GM12878 (cell line): ENCODE results near the gene SKA3.

ENCODE experiments used
- CBX3 ChIP-seq: fragments of 200-600 bp; sonication (generic); IDR thresholded peaks from 2 replicates; pipeline ENCODE4 v1.6.1; 2016; ENCODE audit warnings: low read depth, borderline replicate concordance
- CHD4 ChIP-seq: fragments of 200-600 bp; sonication (generic); IDR thresholded peaks from 2 replicates; pipeline ENCODE4 v1.6.1; 2016; ENCODE audit warnings: mild to moderate bottlenecking
- CREM ChIP-seq: IDR thresholded peaks from 2 replicates; pipeline ENCODE4 v1.6.1; 2014; ENCODE audit warnings: antibody characterized with exemption, low read depth
- MTA3 ChIP-seq: IDR thresholded peaks from 2 replicates; pipeline ENCODE4 v1.6.1; 2012; ENCODE audit warnings: low read length, inconsistent platforms, borderline replicate concordance
- NR2F1 ChIP-seq: fragments of 450-650 bp; conservative IDR thresholded peaks from 2 replicates; pipeline ENCODE4 v1.6.1; 2017; ENCODE audit warnings: mild to moderate bottlenecking
- RFX5 ChIP-seq: IDR thresholded peaks from 2 replicates; pipeline ENCODE4 v1.6.1; 2011; ENCODE audit warnings: low read depth, low read length, improper control_type of control experiment
- SMC3 ChIP-seq: IDR thresholded peaks from 2 replicates; pipeline ENCODE4 v1.6.1; 2011; ENCODE audit warnings: low read length, improper control_type of control experiment, borderline replicate concordance
- TF ChIP-seq, protein P1 (sequence below), 3 experiments: IDR thresholded peaks in 2 of 3; conservative IDR thresholded peaks in 1 of 3; 2 replicates each; pipeline ENCODE4 v1.5.1; 2011; ENCODE audit warnings: low read depth in 3 of 3, low read length in 3 of 3, mild to moderate bottlenecking in 3 of 3, control low read depth in 2 of 3, moderate library complexity in 2 of 3, inconsistent platforms in 1 of 3, mixed read lengths in 1 of 3; ENCODE audit not compliant: control insufficient read depth in 2 of 3, insufficient read depth in 1 of 3; ENCODE audit errors: extremely low read depth in 1 of 3
- TF ChIP-seq, protein P2 (sequence below): fragments of 450-650 bp; IDR thresholded peaks from 2 replicates; pipeline ENCODE4 v1.6.1; 2016; ENCODE audit warnings: mild to moderate bottlenecking, moderate library complexity, borderline replicate concordance
- TF ChIP-seq, protein P3 (sequence below): IDR thresholded peaks from 2 replicates; pipeline ENCODE4 v1.6.1; 2011; ENCODE audit warnings: low read depth, low read length, improper control_type of control experiment, borderline replicate concordance
- TF ChIP-seq, protein P4 (sequence below): IDR thresholded peaks from 2 replicates; pipeline ENCODE4 v1.6.1; 2011; ENCODE audit warnings: low read depth, mild to moderate bottlenecking, low read length, moderate library complexity, borderline replicate concordance; ENCODE audit errors: extremely low read depth

DNA sequence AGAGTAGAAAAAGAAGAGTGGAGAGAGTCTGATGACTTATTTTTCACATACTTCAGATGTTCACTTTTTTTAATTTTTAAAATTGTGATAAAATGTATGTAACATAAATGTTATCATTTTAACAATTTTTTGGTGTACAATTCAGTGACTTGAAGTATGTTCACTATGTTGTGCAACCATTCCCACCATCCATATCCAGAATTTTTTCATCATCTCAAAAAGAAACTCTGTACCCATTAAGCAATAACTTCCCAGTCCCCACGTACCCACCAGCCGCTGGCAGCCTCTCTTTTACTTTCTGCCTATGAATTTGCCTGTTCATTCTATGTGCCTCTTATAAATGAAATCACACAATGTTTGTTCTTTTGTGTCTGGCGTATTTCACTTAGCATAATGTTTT lies 43.3 kb downstream of the SKA3 start:
- TF ChIP-seq, protein P1, sequence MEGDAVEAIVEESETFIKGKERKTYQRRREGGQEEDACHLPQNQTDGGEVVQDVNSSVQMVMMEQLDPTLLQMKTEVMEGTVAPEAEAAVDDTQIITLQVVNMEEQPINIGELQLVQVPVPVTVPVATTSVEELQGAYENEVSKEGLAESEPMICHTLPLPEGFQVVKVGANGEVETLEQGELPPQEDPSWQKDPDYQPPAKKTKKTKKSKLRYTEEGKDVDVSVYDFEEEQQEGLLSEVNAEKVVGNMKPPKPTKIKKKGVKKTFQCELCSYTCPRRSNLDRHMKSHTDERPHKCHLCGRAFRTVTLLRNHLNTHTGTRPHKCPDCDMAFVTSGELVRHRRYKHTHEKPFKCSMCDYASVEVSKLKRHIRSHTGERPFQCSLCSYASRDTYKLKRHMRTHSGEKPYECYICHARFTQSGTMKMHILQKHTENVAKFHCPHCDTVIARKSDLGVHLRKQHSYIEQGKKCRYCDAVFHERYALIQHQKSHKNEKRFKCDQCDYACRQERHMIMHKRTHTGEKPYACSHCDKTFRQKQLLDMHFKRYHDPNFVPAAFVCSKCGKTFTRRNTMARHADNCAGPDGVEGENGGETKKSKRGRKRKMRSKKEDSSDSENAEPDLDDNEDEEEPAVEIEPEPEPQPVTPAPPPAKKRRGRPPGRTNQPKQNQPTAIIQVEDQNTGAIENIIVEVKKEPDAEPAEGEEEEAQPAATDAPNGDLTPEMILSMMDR (IDR thresholded peaks at IDR 0.05 in 2 of 3, conservative IDR thresholded peaks at IDR 0.05 in 1 of 3; ENCODE audit: control insufficient read depth in 2 of 3, extremely low read depth in 1 of 3, insufficient read depth in 1 of 3, low read depth in 3 of 3, low read length in 3 of 3): no peak
- TF ChIP-seq RFX5 (no peak), MTA3 (no peak), NR2F1 (no peak), SMC3 (no peak), CREM (no peak), CHD4 (no peak), CBX3 (no peak)
- TF ChIP-seq, protein P2, sequence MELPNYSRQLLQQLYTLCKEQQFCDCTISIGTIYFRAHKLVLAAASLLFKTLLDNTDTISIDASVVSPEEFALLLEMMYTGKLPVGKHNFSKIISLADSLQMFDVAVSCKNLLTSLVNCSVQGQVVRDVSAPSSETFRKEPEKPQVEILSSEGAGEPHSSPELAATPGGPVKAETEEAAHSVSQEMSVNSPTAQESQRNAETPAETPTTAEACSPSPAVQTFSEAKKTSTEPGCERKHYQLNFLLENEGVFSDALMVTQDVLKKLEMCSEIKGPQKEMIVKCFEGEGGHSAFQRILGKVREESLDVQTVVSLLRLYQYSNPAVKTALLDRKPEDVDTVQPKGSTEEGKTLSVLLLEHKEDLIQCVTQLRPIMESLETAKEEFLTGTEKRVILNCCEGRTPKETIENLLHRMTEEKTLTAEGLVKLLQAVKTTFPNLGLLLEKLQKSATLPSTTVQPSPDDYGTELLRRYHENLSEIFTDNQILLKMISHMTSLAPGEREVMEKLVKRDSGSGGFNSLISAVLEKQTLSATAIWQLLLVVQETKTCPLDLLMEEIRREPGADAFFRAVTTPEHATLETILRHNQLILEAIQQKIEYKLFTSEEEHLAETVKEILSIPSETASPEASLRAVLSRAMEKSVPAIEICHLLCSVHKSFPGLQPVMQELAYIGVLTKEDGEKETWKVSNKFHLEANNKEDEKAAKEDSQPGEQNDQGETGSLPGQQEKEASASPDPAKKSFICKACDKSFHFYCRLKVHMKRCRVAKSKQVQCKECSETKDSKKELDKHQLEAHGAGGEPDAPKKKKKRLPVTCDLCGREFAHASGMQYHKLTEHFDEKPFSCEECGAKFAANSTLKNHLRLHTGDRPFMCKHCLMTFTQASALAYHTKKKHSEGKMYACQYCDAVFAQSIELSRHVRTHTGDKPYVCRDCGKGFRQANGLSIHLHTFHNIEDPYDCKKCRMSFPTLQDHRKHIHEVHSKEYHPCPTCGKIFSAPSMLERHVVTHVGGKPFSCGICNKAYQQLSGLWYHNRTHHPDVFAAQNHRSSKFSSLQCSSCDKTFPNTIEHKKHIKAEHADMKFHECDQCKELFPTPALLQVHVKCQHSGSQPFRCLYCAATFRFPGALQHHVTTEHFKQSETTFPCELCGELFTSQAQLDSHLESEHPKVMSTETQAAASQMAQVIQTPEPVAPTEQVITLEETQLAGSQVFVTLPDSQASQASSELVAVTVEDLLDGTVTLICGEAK: no peak
- TF ChIP-seq, protein P3, sequence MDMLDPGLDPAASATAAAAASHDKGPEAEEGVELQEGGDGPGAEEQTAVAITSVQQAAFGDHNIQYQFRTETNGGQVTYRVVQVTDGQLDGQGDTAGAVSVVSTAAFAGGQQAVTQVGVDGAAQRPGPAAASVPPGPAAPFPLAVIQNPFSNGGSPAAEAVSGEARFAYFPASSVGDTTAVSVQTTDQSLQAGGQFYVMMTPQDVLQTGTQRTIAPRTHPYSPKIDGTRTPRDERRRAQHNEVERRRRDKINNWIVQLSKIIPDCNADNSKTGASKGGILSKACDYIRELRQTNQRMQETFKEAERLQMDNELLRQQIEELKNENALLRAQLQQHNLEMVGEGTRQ: no peak
- TF ChIP-seq, protein P4, sequence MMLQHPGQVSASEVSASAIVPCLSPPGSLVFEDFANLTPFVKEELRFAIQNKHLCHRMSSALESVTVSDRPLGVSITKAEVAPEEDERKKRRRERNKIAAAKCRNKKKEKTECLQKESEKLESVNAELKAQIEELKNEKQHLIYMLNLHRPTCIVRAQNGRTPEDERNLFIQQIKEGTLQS: no peak
